ENCODE data around the gene CDK8.

Gene CDK8

GRCh38 chr13:26390203-26390602 lies 136.3 kb downstream of the CDK8 start:
- DNase-seq = no peak

- no peak for DNase-seq
Measured at GRCh38 chr13:26400545-26400944, 146.6 kb downstream of the CDK8 start.

DNA sequence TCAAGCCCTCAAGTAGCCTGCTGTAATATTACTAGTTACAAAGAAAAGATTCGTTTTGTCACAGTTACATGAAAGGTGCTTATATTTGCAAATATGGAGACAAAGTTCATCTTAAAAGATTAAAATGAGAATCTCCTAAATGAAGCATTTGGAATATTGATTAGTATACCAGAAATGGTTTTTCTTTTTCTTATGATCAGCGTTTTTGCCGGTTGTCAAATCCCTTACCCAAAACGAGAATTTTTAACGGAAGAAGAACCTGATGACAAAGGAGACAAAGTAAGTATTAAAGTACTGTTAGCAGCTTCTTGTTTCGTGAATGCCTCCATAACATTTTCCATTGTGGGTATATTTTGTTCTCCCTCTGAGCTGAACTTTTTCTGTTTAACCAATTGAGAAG lies 147.1 kb downstream of the CDK8 start:
- DNase-seq = no peak

DNA sequence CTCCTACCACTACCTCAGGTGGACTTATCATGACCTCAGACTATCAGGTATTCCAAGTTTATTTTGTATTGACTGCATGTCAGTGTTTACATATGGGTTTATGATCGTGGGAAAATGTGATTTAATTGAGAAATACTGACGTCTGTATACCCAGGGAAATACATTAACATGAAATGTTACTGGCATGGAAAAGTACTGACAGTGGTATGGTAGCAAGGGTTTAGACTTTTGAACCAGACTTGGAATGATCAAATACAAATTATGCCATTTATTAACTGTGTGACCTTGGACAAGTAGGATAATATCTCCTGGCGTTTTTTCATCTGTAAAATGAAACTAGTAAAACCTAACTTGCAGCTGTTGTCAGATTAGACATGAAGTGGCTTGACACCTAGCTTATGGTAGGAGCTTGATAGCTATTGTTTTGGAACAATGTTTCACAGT lies 147.7 kb downstream of the CDK8 start:
- DNase-seq = no peak

- DNase-seq = no peak
Measured at GRCh38 chr13:26406791-26407190, 152.9 kb downstream of the CDK8 start.

DNA sequence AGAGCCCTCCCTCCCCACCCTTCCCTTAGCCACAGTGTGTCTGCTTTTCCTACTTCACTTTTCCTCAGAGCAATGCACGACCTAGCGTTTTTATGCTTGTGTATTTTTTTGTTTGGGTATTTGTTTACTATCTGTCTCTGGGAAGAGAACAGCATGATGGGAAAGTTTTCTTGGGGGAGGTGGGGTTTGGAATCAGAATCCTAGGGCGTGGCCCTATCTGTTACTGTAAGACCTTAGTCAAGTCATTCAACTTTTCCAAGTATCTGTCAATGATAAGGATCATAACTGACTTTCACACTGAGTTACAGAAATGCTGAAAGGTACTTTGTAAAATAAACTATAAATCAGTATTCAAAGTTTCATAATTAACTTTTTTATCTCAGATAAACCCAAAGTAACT lies 157.3 kb downstream of the CDK8 start:
- no peak for DNase-seq

- no peak for DNase-seq
Measured at GRCh38 chr13:26412263-26412662, 158.3 kb downstream of the CDK8 start.

DNA sequence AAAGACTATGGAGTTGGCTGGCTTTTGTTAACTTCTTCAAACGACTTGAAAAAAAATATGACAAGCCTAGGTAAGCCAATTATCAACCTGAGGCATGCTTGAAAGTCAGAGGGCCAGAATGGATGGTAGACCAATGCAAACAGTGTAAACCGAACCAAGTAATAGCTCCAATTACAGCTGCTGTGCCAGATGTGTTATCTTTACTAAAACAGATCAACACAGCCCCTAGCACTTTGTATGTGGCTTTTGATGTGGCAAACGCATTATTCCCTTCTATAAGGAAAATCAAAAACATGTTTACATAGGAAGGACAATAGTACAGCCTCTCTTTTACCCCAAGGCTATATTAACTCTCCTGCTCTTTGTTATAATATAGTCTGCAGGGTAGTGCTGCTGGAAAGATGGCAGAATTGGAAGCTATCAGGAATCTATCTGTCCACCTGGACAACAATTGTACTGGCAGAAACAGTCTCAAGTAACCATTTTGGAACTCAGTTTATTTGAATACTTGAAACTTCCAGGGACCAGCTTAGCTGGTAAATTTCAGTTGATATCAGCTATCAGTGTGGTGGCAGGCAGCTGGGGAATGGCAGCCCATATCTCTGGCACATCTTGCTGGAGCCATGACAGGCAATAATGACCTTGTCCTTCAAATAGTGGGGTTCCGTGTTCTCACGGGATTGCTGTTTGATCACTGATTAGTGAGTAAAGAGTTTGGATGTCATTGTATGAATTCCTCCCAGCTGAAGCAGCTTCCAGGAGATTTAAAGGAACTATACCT lies 159.2 kb downstream of the CDK8 start:
- no peak for DNase-seq

DNA sequence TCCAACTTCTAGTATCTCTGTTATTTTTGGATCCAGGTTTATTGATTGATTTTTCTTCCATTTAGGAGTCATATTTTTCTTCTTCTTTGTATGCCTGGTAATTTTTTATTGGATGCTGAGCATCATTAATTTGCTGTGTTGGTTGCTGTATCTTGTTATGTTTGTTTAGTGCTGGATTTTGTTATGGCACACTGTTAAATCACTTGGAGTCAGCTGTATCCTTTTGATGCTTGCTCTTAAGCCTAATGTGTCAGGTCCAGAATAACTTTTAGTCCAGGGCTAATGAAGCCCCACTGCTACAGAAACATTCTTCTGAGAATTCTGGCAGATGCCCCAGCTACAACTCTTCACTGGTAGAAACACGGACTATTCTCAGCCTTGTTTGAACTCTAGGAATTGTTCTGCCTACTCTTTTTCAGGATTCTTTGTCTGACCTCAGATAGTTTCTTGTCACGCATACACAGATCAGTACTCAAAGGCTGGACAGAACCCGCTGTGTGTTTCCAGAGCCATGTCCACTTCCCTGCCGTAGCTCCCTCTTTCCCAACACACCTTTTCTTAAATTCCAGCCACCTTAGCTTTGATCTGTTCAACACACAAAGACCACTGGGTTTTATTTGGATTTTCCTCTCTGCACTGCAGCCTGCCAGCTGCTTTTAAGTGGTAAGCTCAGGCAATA lies 166.5 kb downstream of the CDK8 start:
- DNase-seq = no peak

GRCh38 chr13:26422036-26422435 lies 168.1 kb downstream of the CDK8 start:
- DNase-seq = no peak

DNA sequence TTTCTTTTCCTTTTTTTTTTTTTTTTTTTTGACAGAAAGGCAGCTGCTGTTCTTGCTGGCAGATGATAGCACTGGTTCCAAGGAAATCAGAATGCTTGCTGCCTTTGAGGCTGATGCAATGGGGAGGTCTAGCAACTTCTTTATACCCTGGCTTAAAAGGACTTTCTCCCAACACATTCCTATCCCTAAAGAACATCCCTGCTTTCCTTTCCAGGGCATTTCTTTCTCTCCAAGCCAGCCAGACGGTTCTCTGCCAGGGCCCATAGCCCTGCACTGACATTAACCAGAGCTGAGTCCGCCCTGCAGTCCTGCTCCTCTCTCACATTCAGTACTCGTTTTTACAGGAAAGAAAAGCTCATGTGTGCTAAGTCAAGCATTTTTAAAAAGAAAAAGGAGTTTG lies 169.7 kb downstream of the CDK8 start:
- DNase-seq = no peak

DNA sequence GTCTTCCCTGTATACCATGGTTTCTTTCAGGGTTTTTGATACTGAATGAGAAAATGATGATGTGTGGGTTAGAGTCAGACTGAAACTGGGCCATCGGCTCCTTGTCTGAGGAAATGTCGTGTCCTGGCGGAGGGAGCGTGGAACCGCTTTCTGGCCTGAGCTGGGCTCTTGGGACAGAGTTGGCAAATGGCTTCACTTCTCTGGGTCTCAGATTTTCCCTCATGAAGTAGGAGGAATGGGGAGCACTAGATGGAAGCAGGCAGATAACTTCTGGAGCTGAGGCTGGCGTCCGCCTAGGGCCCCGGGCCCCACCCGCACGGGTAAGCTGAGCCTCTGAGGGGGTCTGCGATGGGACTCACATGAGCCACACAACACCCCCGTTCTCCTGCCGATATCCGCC lies 170.3 kb downstream of the CDK8 start:
- no peak for DNase-seq

- DNase-seq = no peak
Measured at GRCh38 chr13:26425443-26426358, 171.8 kb downstream of the CDK8 start.

DNA sequence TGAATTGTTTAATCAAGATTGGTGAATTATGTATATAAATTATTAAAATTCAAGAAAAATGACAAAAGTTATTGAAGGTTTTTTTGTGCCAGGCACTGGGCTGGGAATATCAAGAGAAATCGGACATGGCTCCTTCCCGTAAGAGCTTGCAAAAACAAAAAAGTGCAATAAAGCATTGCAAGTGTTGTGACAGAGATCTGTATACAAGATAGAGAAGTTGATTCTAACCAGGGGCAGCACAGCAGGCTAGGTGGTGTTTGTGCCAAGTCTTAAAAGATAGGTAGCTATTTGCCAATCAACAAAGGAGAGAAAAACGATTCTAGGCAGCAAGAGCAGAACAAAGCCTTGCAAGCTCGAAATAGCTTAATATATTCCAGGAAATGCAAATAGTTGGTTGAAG lies 179.8 kb downstream of the CDK8 start:
- no peak for DNase-seq

DNA sequence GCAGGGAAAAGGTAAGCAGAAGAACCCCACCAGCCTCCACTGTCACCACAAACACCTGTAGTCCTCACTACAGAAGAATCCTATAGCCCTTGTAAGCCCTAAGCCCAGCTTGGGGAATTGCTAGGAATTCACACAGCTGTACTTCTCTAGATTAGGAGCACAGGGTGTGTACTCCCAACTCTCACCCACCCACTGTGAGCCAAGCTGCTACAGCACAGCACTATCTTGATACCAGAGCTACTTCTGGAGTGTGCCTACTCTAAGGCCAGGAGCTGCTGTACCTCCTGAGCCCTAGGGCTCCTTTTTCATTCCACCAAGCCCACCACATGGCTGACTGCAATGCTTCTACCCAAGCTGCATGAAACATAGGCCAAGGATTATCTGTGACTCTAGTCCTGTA lies 181.2 kb downstream of the CDK8 start:
- no peak for DNase-seq

- no peak for DNase-seq
Measured at GRCh38 chr13:26435646-26436045, 181.7 kb downstream of the CDK8 start.

- DNase-seq = no peak
Measured at GRCh38 chr13:26436914-26437313, 183.0 kb downstream of the CDK8 start.

- DNase-seq = no peak
Measured at GRCh38 chr13:26440111-26440510, 186.2 kb downstream of the CDK8 start.

DNA sequence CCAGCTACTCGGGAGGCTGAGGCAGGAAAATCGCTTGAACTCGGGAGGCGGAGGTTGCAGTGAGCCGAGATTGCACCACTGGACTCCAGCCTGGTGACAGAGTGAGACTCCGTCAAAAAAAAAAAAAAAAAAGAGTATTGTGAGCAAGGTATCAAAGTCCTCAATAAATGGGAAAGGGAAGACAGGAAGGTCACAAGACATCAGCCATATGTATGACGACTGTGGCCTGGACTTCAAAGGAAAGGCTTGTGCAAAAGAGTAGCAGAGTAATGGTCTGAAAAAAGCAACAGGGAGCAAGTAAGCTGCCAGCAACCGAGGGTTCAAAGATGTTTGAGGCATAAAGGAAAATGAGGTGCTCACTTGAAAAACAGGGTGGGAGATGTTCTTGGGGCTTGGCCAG lies 187.5 kb downstream of the CDK8 start:
- no peak for DNase-seq

GRCh38 chr13:26442541-26442940 lies 188.6 kb downstream of the CDK8 start:
- no peak for DNase-seq

DNA sequence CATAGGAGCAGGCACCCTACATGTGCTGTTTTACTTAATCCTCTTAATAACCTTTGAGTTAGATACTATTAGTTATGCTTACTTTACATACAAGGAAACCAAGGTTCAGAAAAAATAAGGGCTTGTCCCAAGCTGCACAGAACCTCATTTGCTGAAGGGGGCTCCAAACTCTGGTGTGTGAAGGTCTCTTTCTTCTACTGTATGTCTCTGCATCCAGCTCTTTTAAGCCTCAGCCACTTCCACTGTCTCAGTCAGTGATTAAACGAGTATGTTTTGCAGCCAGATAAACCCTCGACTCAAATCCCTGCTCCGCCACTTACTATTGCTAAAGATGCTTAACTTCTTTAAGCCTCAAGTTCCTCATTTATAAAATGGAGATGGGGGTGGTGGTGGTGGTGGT lies 191.2 kb downstream of the CDK8 start:
- no peak for DNase-seq

DNA sequence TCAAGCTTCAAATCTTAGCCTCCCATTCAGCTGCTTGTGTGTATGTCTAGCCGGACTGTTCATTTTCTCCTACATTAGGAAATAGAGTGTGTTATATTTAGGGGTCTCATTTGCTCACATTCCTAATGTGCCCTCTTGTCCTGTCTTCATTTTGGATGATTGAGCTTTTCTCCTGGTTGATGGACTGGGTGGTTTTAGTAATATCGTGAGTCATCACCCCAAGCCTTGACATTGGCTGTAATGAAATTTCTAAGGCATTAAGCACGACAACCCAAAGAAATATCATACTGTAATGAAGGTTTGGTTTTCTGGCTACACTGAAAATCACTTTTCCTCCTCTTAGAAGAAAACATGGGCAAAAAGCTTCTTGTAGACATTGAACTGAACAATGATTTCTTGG lies 192.8 kb downstream of the CDK8 start:
- no peak for DNase-seq

GRCh38 chr13:26448032-26448431 lies 194.1 kb downstream of the CDK8 start:
- DNase-seq = no peak

Measured in T-helper 9 cell (primary cell).